ENCODE data around the gene DKK2. TPM values are rescaled to one million over a fixed set of nuclear protein-coding genes. Genes with fewer than 3 reads are reported as not detected.

The DKK2 gene
- total RNA-seq, 1 experiment from 2014 or later, result 0.11 TPM

GRCh38 chr4:106907216-106907615 is 128.9 kb downstream of the DKK2 start:
- Mint-ChIP-seq H3K27me3 (ENCODE audit: low read depth) (no peaks in the 10 kb centered on the region; the same call in none of the 2 replicates), H3K27ac (no peak overlapping the region), H3K9me3 (no peaks in the 10 kb centered on the region), H3K4me1 (no peaks in the 10 kb centered on the region), H3K4me3 (no peak overlapping the region), H3K36me3 (ENCODE audit: insufficient read depth in 1 of 3, low read depth in 3 of 3) (no peaks in the 10 kb centered on the region)
- no peak overlapping the region for H3T11ph ChIP-seq (ENCODE audit: low read length)
- H2BK15ac ChIP-seq (ENCODE audit: low read depth, low read length), result no peak overlapping the region
- no peak overlapping the region for H3K18ac ChIP-seq (ENCODE audit: insufficient read length, low read depth, low read length)
- no peak overlapping the region for H3K4ac ChIP-seq (ENCODE audit: low read depth, low read length)
- no peak overlapping the region for H2BK12ac ChIP-seq (ENCODE audit: insufficient read length, low read depth, low read length)
- H4K91ac ChIP-seq (ENCODE audit: insufficient read length, low read depth, low read length), result no peak overlapping the region
- DNase-seq, result no peak
- H3K9me3 ChIP-seq (ENCODE audit: control insufficient read depth, low read depth, low read length), result no peaks in the 10 kb centered on the region
- no peaks in the 10 kb centered on the region for H4K20me1 ChIP-seq (ENCODE audit: control insufficient read depth, insufficient read depth, insufficient read length)
- H3K4me1 ChIP-seq (ENCODE audit: insufficient read depth, low read length), result no peaks in the 10 kb centered on the region
- no CpG with 5 or more reads among the region's 2 CpGs for WGBS (ENCODE audit: extremely low coverage, insufficient read length, low lambda C conversion rate)
- H2BK20ac ChIP-seq (ENCODE audit: low read depth, low read length, poor library complexity, severe bottlenecking), result no peak overlapping the region
- no peak overlapping the region for H2BK5ac ChIP-seq (ENCODE audit: insufficient read length, low read length)
- H3K23me2 ChIP-seq (ENCODE audit: insufficient read length, low read depth, low read length, poor library complexity, severe bottlenecking), result no peaks in the 10 kb centered on the region
- H4K8ac ChIP-seq (replicated peaks; ENCODE audit: insufficient read length, low read depth, low read length), result no peak overlapping the region
- H3K79me1 ChIP-seq (ENCODE audit: insufficient read depth, low read depth, low read length, poor library complexity, severe bottlenecking), result no peaks in the 10 kb centered on the region
- H3K27ac ChIP-seq (ENCODE audit: insufficient read length, low read depth, low read length), result no peak overlapping the region
- H2BK120ac ChIP-seq (ENCODE audit: low read depth, low read length, poor library complexity, severe bottlenecking), result no peak overlapping the region
- H3K14ac ChIP-seq (ENCODE audit: insufficient read depth, low read length), result no peak overlapping the region
- no peak overlapping the region for H2AK5ac ChIP-seq (ENCODE audit: insufficient read length, low read length)
- H3K23ac ChIP-seq (ENCODE audit: insufficient read length, low read depth, low read length), result no peak overlapping the region
- TF ChIP-seq CTCF (conservative IDR thresholded peaks at IDR 0.05), result no peak
- no peak overlapping the region for H3K56ac ChIP-seq (ENCODE audit: insufficient read length, low read depth, low read length)
- H3K27me3 ChIP-seq (ENCODE audit: insufficient read depth, low read length), result no peaks in the 10 kb centered on the region
- no peaks in the 10 kb centered on the region for H3K79me2 ChIP-seq (ENCODE audit: insufficient read depth, low read length)
- no peak overlapping the region for H3K9ac ChIP-seq (ENCODE audit: extremely low read depth, insufficient read length, low read length)
- H2AFZ ChIP-seq (ENCODE audit: low read length), result no peak overlapping the region
- H3K4me2 ChIP-seq (ENCODE audit: insufficient read depth, insufficient read length, low read length), result no peak overlapping the region
- H4K5ac ChIP-seq (ENCODE audit: insufficient read length, low read depth, low read length), result no peak overlapping the region
